PC-9 (cell line): ENCODE data around the gene NACC2.

Experiments used
- EZH2 ChIP-seq: fragments of 200-600 bp; sonication (generic); IDR thresholded peaks from 2 replicates; pipeline ENCODE4 v1.8.0; 2017; ENCODE audit warnings: antibody characterized with exemption, low read depth
- TF ChIP-seq, protein P1 (sequence below): fragments of 200-600 bp; sonication (generic); conservative IDR thresholded peaks from 2 replicates; pipeline ENCODE4 v1.6.1; 2017; ENCODE audit warnings: mixed run types, antibody characterized with exemption, mild to moderate bottlenecking, moderate library complexity

DNA sequence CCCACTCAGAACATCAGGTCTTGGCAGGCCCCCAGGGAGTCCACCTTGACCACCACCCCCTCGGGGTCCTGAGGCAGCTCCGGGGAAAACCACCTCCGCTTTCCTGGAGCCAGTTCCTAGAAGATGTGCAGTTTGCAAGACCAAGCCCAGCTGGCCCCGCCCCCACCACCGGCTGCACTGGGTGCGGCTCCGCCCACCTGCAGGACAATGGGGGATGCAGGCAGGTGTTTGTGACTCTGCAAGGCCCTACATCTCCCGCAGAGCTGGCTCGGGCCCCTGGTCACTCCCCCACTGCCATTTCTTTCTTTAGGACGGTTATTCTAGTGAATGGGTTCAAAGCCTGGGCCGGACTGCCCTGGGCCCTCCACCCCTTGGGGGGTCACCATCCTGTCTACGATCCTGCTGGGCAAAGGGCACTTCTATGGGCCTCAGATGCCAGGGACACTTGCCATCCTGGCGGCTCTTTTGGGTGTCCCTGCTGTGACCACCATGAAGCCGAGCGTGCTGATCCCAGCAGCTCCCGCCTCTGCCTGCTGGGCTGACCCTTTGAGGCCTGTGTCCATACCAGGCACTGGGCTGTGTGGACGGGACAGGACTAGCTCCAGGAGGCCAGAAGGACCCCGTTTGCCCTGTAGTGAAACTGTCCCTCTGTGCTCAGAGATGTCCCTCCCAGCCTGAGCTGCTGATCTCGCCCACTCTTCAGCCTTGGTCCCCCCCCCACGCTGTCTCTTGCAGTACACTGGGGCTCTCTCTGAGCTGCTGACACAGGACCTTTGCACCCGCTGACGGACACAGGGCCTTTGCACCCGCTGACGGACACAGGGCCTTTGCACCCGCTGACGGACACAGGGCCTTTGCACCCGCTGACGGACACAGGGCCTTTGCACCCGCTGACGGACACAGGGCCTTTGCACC, 5.9 kb upstream of the NACC2 start:
- TF ChIP-seq EZH2: no peak
- TF ChIP-seq, protein P1, sequence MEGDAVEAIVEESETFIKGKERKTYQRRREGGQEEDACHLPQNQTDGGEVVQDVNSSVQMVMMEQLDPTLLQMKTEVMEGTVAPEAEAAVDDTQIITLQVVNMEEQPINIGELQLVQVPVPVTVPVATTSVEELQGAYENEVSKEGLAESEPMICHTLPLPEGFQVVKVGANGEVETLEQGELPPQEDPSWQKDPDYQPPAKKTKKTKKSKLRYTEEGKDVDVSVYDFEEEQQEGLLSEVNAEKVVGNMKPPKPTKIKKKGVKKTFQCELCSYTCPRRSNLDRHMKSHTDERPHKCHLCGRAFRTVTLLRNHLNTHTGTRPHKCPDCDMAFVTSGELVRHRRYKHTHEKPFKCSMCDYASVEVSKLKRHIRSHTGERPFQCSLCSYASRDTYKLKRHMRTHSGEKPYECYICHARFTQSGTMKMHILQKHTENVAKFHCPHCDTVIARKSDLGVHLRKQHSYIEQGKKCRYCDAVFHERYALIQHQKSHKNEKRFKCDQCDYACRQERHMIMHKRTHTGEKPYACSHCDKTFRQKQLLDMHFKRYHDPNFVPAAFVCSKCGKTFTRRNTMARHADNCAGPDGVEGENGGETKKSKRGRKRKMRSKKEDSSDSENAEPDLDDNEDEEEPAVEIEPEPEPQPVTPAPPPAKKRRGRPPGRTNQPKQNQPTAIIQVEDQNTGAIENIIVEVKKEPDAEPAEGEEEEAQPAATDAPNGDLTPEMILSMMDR: no peak
